ENCODE data around the gene ARHGEF7. TPM values are rescaled to one million over a fixed set of nuclear protein-coding genes. Genes with fewer than 3 reads are reported as not detected.

The ARHGEF7 gene
- total and polyA plus RNA-seq, 5 donors from 2014 or later: 7.1 to 84.9 (median 9.8) TPM

DNA sequence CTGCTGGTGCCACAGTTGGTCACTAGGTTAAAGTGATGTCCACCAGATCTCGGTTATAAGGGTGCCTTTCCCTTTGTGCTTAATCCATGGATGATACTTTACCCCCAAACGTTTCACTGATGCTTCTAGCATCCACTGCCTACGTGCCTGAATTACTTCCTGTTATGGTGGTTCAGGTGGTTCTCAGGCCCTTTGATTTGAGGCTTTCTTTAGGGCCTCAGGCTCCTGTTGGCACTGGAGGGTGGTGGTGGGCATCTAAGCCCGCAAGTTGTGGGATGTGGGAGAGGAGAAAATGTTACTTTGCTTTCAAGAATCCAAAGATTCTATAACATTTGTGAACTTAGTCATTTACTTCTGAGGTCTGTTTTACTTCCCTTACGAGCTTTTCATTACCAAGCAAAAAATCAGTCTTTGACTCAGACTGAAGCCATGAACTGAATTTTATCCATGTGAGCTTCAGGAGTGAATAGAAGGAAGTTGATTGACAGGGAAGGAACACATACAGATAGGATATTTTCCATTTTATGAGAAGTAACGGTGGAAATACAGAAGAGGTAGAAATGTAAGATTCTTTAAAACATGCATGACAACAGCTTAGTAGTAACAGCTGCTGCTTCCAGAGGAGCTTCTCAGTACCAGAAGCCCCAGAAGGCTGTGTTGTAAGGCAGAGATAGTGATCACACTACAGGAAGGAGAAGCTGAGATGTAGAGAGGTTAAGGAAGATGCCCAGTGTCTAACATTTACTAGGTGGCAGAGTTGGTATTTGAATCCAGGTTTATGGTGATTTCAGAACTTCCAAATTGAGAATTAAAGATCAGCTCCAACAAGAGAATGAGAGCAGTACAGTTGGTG lies 65.0 kb downstream of the ARHGEF7 start:
- Histone ChIP-seq H3K27me3 (ENCODE audit: control insufficient read depth, insufficient read depth, low read length) (no peaks in the 10 kb centered on the region), H3K4me1 (ENCODE audit: control insufficient read depth, insufficient read depth, low read length, poor library complexity, severe bottlenecking) (peaks cover 66% of the 10 kb centered on the region), H3K4me3 (ENCODE audit: low read depth, low read length) (peak overlapping the region; percentile 15), H3K9me3 (ENCODE audit: control insufficient read depth in 2 of 2, low read length in 2 of 2) (no peaks in the 10 kb centered on the region), H3K27ac (ENCODE audit: insufficient read depth, low read length, poor library complexity, severe bottlenecking) (peak overlapping the region; percentile 43), H3K36me3 (ENCODE audit: control insufficient read depth, insufficient read depth, low read length) (peaks cover 14% of the 10 kb centered on the region)
- Mint-ChIP-seq H3K27ac (peak overlapping the region; percentile 70 to 82 (median 79)), H3K9me3 (peaks cover 0 to 2% (median 0%) of the 10 kb centered on the region in 7 donors), H3K4me1 (peaks cover 36 to 95% (median 77%) of the 10 kb centered on the region in 4 donors), H3K4me3 (peak overlapping the region in 3 of 4 donors; percentile 27 to 69 (median 27)), H3K36me3 (peaks cover 14% of the 10 kb centered on the region), H3K27me3 (no peaks in the 10 kb centered on the region)
- ATAC-seq (ENCODE audit: low read depth in 2 of 2) (peak in 1 of 2 donors; percentile 43), DNase-seq (peak in 2 of 3 donors; percentile 16 to 44)

DNA sequence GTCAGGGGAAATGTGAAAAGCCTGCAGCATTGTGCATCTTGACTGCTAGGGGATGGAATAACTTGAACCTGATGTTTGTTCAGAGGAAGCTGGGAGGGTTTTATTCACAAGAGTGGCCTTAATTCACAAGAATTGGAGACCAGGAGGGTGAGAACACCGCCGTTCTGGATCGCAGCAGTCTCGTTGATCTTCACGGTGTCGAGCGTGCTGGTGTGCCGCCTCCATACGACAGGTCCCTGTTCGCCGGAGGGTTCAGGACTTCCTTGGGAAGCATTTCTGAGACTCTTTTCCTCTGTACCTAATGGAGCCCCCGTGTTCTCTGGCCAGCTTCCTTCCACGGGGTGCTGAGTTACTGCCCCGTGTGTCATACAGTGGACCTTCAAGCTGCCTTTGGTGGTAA lies 66.9 kb downstream of the ARHGEF7 start:
- no peaks in the 10 kb centered on the region for H3K9me3 ChIP-seq (ENCODE audit: control insufficient read depth in 2 of 2, low read length in 2 of 2)
- Mint-ChIP-seq H3K27me3 (no peaks in the 10 kb centered on the region), H3K4me1 (peaks cover 32 to 97% (median 81%) of the 10 kb centered on the region in 4 donors), H3K9me3 (peaks cover 0 to 2% (median 0%) of the 10 kb centered on the region in 7 donors), H3K4me3 (no peak overlapping the region), H3K27ac (peak overlapping the region; percentile 82 to 94 (median 88)), H3K36me3 (peaks cover 6% of the 10 kb centered on the region)
- H3K36me3 ChIP-seq (ENCODE audit: control insufficient read depth, insufficient read depth, low read length): peaks cover 6% of the 10 kb centered on the region
- no peaks in the 10 kb centered on the region for H3K27me3 ChIP-seq (ENCODE audit: control insufficient read depth, insufficient read depth, low read length)
- peaks cover 73% of the 10 kb centered on the region for H3K4me1 ChIP-seq (ENCODE audit: control insufficient read depth, insufficient read depth, low read length, poor library complexity, severe bottlenecking)
- no peak overlapping the region for H3K27ac ChIP-seq (ENCODE audit: insufficient read depth, low read length, poor library complexity, severe bottlenecking)
- DNase-seq: no peak
- no peak overlapping the region for H3K4me3 ChIP-seq (ENCODE audit: low read depth, low read length)
- ATAC-seq (ENCODE audit: low read depth in 2 of 2): no peak

DNA sequence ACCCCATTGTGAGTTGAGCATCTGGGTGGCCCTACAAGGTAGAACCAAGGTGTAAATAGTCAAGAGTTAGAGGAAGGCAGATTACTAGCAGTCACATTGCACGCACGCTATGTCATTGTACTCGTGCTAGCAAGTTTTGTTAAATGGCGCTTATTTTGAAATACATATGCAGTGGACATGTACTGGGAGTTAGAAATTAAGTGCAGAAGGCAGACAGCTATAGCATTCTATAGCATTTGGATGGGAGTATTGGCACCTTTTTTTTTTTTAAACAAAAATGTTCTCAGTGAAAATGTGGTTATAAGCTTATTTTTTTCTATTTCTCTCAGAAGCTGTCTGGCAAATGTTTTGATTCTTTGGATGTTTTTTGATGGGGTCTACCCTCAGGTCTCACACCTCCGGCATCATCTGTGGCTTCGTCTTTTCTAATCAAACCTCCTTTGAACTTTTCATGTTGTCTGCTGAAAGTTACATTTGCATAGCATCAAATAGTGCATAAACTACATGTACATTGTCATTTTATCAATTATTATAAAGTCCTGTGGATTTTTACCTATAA lies 68.1 kb downstream of the ARHGEF7 start:
- peaks cover 32 to 97% (median 78%) of the 10 kb centered on the region in 4 donors for H3K4me1 Mint-ChIP-seq
- DNase-seq (peak in 1 of 3 donors; percentile 38), ATAC-seq (ENCODE audit: low read depth in 2 of 2) (no peak)
- Histone ChIP-seq H3K27me3 (ENCODE audit: control insufficient read depth, insufficient read depth, low read length) (no peaks in the 10 kb centered on the region), H3K4me1 (ENCODE audit: control insufficient read depth, insufficient read depth, low read length, poor library complexity, severe bottlenecking) (peaks cover 66% of the 10 kb centered on the region), H3K27ac (ENCODE audit: insufficient read depth, low read length, poor library complexity, severe bottlenecking) (peak overlapping the region; percentile 34), H3K4me3 (ENCODE audit: low read depth, low read length) (no peak overlapping the region), H3K36me3 (ENCODE audit: control insufficient read depth, insufficient read depth, low read length) (no peaks in the 10 kb centered on the region), H3K9me3 (ENCODE audit: control insufficient read depth in 2 of 2, low read length in 2 of 2) (no peaks in the 10 kb centered on the region)
- H3K27me3 Mint-ChIP-seq: no peaks in the 10 kb centered on the region
- H3K27ac Mint-ChIP-seq: peak overlapping the region; percentile 70 to 95 (median 82)
- peak overlapping the region in 2 of 4 donors; percentile 72 to 89 for H3K4me3 Mint-ChIP-seq
- peaks cover 6% of the 10 kb centered on the region for H3K36me3 Mint-ChIP-seq
- H3K9me3 Mint-ChIP-seq: peaks cover 0 to 2% (median 0%) of the 10 kb centered on the region in 7 donors

DNA sequence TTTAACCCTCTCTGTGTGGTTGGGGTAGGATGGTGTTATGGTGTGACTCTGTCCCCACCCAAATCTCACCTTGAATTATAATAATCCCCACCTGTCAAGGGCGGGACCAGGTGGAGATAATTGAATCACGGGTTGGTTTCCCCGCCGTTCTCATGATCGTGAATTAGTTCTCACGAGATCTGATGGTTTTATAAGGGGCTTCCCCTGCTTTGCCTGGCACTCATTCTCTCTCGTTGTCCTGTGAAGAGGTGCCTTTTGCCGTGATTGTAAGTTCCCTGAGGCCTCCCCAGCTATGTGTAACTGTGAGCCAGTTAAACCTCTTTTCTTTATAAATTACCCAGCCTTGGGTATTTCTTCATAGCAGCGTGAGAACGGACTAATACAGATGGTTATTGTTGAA lies 68.8 kb downstream of the ARHGEF7 start:
- ATAC-seq (ENCODE audit: low read depth in 2 of 2): no peak
- peaks cover 36 to 98% (median 81%) of the 10 kb centered on the region in 4 donors for H3K4me1 Mint-ChIP-seq
- peak overlapping the region in 3 of 4 donors; percentile 72 to 89 (median 85) for H3K4me3 Mint-ChIP-seq
- H3K9me3 Mint-ChIP-seq: peaks cover 0 to 2% (median 0%) of the 10 kb centered on the region in 7 donors
- Histone ChIP-seq H3K27ac (ENCODE audit: insufficient read depth, low read length, poor library complexity, severe bottlenecking) (peak overlapping the region; percentile 64), H3K36me3 (ENCODE audit: control insufficient read depth, insufficient read depth, low read length) (no peaks in the 10 kb centered on the region), H3K4me1 (ENCODE audit: control insufficient read depth, insufficient read depth, low read length, poor library complexity, severe bottlenecking) (peaks cover 69% of the 10 kb centered on the region), H3K4me3 (ENCODE audit: low read depth, low read length) (no peak overlapping the region), H3K9me3 (ENCODE audit: control insufficient read depth in 2 of 2, low read length in 2 of 2) (no peaks in the 10 kb centered on the region), H3K27me3 (ENCODE audit: control insufficient read depth, insufficient read depth, low read length) (no peaks in the 10 kb centered on the region)
- H3K27me3 Mint-ChIP-seq: no peaks in the 10 kb centered on the region
- DNase-seq: peak in 1 of 3 donors; percentile 12
- peaks cover 6% of the 10 kb centered on the region for H3K36me3 Mint-ChIP-seq
- peak overlapping the region; percentile 82 to 95 (median 90) for H3K27ac Mint-ChIP-seq

DNA sequence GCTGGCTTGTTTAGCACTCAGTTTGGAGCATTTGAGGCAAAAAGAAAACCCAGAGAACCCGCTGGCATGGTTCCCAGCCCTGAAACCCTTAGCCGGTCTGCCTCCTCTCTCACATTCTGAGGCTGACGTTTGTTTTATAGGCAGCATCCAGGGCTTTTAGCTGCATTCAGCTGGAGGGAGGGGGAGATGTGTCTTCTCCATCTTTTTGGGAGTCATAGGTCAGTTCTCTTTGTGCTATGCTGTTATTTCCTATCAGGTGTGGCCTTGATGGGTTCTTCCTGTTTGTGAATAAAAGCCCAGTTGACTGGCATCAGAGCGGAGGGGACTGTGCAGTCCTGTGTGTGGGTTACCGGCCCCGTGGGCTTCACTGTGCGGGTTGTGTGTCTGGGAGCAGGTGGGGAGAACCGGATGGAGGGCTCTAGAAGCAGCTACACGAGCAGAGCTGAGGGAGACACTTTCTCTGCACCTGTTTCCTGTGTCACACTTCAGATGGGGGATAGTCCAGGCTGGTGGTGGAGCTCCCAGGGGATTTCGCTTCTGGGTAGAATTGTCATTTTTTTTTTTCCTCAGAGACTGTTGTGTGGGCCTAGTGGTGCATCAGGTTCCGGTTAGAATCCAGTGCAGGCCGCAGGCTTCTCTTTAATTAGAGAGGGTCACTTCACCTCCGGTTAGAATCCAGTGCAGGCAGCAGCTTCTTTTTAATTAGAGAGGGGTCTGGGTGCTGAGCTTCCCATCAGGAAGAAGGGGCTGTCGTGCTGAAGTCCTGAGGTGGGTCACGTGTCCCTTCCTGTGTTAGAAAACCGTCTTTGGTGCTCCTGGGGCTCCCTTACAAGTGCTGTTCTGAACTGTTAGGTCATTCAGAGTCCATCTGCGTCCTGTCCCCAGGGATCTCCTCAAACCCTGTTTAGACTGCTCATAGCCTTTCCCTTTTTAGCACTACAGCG lies 69.6 kb downstream of the ARHGEF7 start:
- Mint-ChIP-seq H3K27ac (peak overlapping the region; percentile 82 to 95 (median 90)), H3K36me3 (peaks cover 6% of the 10 kb centered on the region), H3K4me3 (peak overlapping the region; percentile 72 to 89 (median 86)), H3K4me1 (peaks cover 40 to 99% (median 82%) of the 10 kb centered on the region in 4 donors), H3K9me3 (peaks cover 0 to 2% (median 0%) of the 10 kb centered on the region in 7 donors), H3K27me3 (no peaks in the 10 kb centered on the region)
- Histone ChIP-seq H3K27me3 (ENCODE audit: control insufficient read depth, insufficient read depth, low read length) (no peaks in the 10 kb centered on the region), H3K36me3 (ENCODE audit: control insufficient read depth, insufficient read depth, low read length) (no peaks in the 10 kb centered on the region), H3K27ac (ENCODE audit: insufficient read depth, low read length, poor library complexity, severe bottlenecking) (peak overlapping the region; percentile 64), H3K4me1 (ENCODE audit: control insufficient read depth, insufficient read depth, low read length, poor library complexity, severe bottlenecking) (peaks cover 70% of the 10 kb centered on the region), H3K9me3 (ENCODE audit: control insufficient read depth in 2 of 2, low read length in 2 of 2) (no peaks in the 10 kb centered on the region), H3K4me3 (ENCODE audit: low read depth, low read length) (peak overlapping the region; percentile 66)
- peak; percentile 75 to 78 for ATAC-seq (ENCODE audit: low read depth in 2 of 2)
- DNase-seq: peak in 2 of 3 donors; percentile 53 to 81

DNA sequence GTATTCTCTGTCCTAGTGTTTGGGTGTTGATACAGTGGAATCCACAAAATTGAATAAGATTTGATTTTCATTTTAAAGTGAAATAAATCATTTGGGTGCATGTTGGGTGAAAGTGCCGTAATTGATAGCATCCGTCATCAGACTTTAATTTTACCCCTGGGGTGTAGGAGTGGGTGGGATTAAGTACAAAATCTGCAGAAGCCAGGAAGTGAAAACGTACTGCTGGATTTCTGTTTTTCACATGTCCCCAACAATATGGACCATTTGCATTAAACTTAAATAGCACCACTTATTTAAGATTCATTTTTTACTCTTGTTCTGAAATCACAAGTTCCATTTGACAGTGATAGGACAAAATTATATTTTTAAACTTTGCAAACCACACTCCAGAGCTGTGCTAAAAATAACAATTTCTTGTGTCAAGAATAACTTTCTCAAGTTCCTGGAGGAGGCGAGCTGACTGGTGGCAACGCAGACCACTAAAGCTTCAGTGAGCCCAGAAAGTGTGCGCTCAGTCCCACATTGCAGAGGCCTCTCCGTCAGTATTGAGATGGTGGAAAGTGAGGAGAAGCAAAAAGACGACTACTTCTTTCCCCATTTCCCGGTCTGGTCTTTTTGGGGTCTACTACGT lies 71.3 kb downstream of the ARHGEF7 start:
- Histone ChIP-seq H3K27me3 (ENCODE audit: control insufficient read depth, insufficient read depth, low read length) (no peaks in the 10 kb centered on the region), H3K9me3 (ENCODE audit: control insufficient read depth in 2 of 2, low read length in 2 of 2) (no peaks in the 10 kb centered on the region), H3K36me3 (ENCODE audit: control insufficient read depth, insufficient read depth, low read length) (no peaks in the 10 kb centered on the region), H3K4me1 (ENCODE audit: control insufficient read depth, insufficient read depth, low read length, poor library complexity, severe bottlenecking) (peaks cover 62% of the 10 kb centered on the region), H3K27ac (ENCODE audit: insufficient read depth, low read length, poor library complexity, severe bottlenecking) (no peak overlapping the region), H3K4me3 (ENCODE audit: low read depth, low read length) (no peak overlapping the region)
- H3K27ac Mint-ChIP-seq: peak overlapping the region; percentile 63 to 95 (median 82)
- peaks cover 33 to 99% (median 84%) of the 10 kb centered on the region in 4 donors for H3K4me1 Mint-ChIP-seq
- ATAC-seq (ENCODE audit: low read depth in 2 of 2) (no peak), DNase-seq (no peak)
- peak overlapping the region in 3 of 4 donors; percentile 28 to 49 (median 48) for H3K4me3 Mint-ChIP-seq
- peaks cover 3% of the 10 kb centered on the region for H3K36me3 Mint-ChIP-seq
- peaks cover 0 to 2% (median 0%) of the 10 kb centered on the region in 7 donors for H3K9me3 Mint-ChIP-seq
- no peaks in the 10 kb centered on the region for H3K27me3 Mint-ChIP-seq
